Measurements from ENCODE around the gene INHBE. TPM values are rescaled to one million over a fixed set of nuclear protein-coding genes. Genes with fewer than 3 reads are reported as not detected.

INHBE gene
- polyA plus RNA-seq, 1 donor from 2014 or later, result 2.3 TPM

- Histone ChIP-seq H4K20me1 (ENCODE audit: insufficient read depth) (no peaks in the 10 kb centered on the region), H3F3A (ENCODE audit: insufficient read depth, low read length, poor library complexity, severe bottlenecking) (no peaks in the 10 kb centered on the region), H2AFZ (ENCODE audit: low read depth, low read length) (no peak overlapping the region), H3K9ac (ENCODE audit: low read length) (no peak overlapping the region), H3K9me2 (ENCODE audit: insufficient read depth, low read length) (no peaks in the 10 kb centered on the region), H3K79me2 (replicated peaks; ENCODE audit: insufficient read depth, low read length) (peaks cover 6% of the 10 kb centered on the region), H3K36me3 (ENCODE audit: insufficient read depth, low read length) (no peaks in the 10 kb centered on the region), H3K4me3 (ENCODE audit: low read length) (no peak overlapping the region), H3K27me3 (ENCODE audit: insufficient read depth, low read depth, low read length) (no peaks in the 10 kb centered on the region), H3K27ac (ENCODE audit: low read length) (no peak overlapping the region), H3K4me2 (ENCODE audit: low read length) (no peak overlapping the region), H3K9me3 (ENCODE audit: low read length) (no peaks in the 10 kb centered on the region)
- no peak for TF ChIP-seq EZH2 (IDR thresholded peaks at IDR 0.05; ENCODE audit: borderline replicate concordance, insufficient read depth, low read length, poor library complexity, severe bottlenecking)
- TF ChIP-seq RAD21 (conservative IDR thresholded peaks at IDR 0.05), result no peak
- TF ChIP-seq TAF1 (IDR thresholded peaks at IDR 0.05; ENCODE audit: low read depth), result no peak
- TF ChIP-seq MXI1 (conservative IDR thresholded peaks at IDR 0.05; ENCODE audit: poor library complexity, severe bottlenecking), result no peak
- TF ChIP-seq, protein P1, sequence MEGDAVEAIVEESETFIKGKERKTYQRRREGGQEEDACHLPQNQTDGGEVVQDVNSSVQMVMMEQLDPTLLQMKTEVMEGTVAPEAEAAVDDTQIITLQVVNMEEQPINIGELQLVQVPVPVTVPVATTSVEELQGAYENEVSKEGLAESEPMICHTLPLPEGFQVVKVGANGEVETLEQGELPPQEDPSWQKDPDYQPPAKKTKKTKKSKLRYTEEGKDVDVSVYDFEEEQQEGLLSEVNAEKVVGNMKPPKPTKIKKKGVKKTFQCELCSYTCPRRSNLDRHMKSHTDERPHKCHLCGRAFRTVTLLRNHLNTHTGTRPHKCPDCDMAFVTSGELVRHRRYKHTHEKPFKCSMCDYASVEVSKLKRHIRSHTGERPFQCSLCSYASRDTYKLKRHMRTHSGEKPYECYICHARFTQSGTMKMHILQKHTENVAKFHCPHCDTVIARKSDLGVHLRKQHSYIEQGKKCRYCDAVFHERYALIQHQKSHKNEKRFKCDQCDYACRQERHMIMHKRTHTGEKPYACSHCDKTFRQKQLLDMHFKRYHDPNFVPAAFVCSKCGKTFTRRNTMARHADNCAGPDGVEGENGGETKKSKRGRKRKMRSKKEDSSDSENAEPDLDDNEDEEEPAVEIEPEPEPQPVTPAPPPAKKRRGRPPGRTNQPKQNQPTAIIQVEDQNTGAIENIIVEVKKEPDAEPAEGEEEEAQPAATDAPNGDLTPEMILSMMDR (IDR thresholded peaks at IDR 0.05; ENCODE audit: poor library complexity, severe bottlenecking), result no peak
- no peak for TF ChIP-seq REST (IDR thresholded peaks at IDR 0.05; ENCODE audit: borderline replicate concordance)
- no peak for TF ChIP-seq POLR2AphosphoS5 (IDR thresholded peaks at IDR 0.05)
- TF ChIP-seq EP300 (conservative IDR thresholded peaks at IDR 0.05; ENCODE audit: poor library complexity, severe bottlenecking), result no peak
- TF ChIP-seq SMC3 (conservative IDR thresholded peaks at IDR 0.05; ENCODE audit: poor library complexity), result no peak
These were observed 38.8 kb upstream of the INHBE start for GRCh38 chr12:57416039-57416996.

GRCh38 chr12:57418255-57418654, 36.9 kb upstream of the INHBE start:
- H3K27ac ChIP-seq (ENCODE audit: low read length), result peak overlapping the region; percentile 30
- H3K9me2 ChIP-seq (ENCODE audit: insufficient read depth, low read length), result no peaks in the 10 kb centered on the region
- no peaks in the 10 kb centered on the region for H3K36me3 ChIP-seq (ENCODE audit: insufficient read depth, low read length)
- peak overlapping the region; percentile 13 for H3K4me3 ChIP-seq (ENCODE audit: low read length)
- H3K9ac ChIP-seq (ENCODE audit: low read length), result no peak overlapping the region
- H3K27me3 ChIP-seq (ENCODE audit: insufficient read depth, low read depth, low read length), result no peaks in the 10 kb centered on the region
- H3F3A ChIP-seq (ENCODE audit: insufficient read depth, low read length, poor library complexity, severe bottlenecking), result no peaks in the 10 kb centered on the region
- H2AFZ ChIP-seq (ENCODE audit: low read depth, low read length), result no peak overlapping the region
- H3K9me3 ChIP-seq (ENCODE audit: low read length), result no peaks in the 10 kb centered on the region
- no peak overlapping the region for H3K4me2 ChIP-seq (ENCODE audit: low read length)
- TF ChIP-seq TAF1 (IDR thresholded peaks at IDR 0.05; ENCODE audit: low read depth) (no peak), SMC3 (conservative IDR thresholded peaks at IDR 0.05; ENCODE audit: poor library complexity) (no peak), POLR2AphosphoS5 (IDR thresholded peaks at IDR 0.05) (no peak), EZH2 (IDR thresholded peaks at IDR 0.05; ENCODE audit: borderline replicate concordance, insufficient read depth, low read length, poor library complexity, severe bottlenecking) (no peak), REST (IDR thresholded peaks at IDR 0.05; ENCODE audit: borderline replicate concordance) (no peak), EP300 (conservative IDR thresholded peaks at IDR 0.05; ENCODE audit: poor library complexity, severe bottlenecking) (no peak), MXI1 (conservative IDR thresholded peaks at IDR 0.05; ENCODE audit: poor library complexity, severe bottlenecking) (no peak), RAD21 (conservative IDR thresholded peaks at IDR 0.05) (no peak)
- TF ChIP-seq, protein P1 (IDR thresholded peaks at IDR 0.05; ENCODE audit: poor library complexity, severe bottlenecking), result no peak
- H4K20me1 ChIP-seq (ENCODE audit: insufficient read depth), result no peaks in the 10 kb centered on the region
- H3K79me2 ChIP-seq (replicated peaks; ENCODE audit: insufficient read depth, low read length), result peaks cover 6% of the 10 kb centered on the region

Data from neural cell (in vitro differentiated cells).